HG02870 (cell line): ENCODE data around the gene FGFR4.

Experiments
- ATAC-seq: cut with Tn5 transposase; IDR thresholded peaks from one replicate; pipeline ENCODE4 v1.9.1; 2021; ENCODE audit warnings: mild to moderate bottlenecking, moderate library complexity; ENCODE audit not compliant: unreplicated experiment

Gene FGFR4

GRCh38 chr5:177131019-177131320 lies 44.3 kb downstream of the FGFR4 start:
- ATAC-seq = no peak

GRCh38 chr5:177131352-177132135 lies 44.8 kb downstream of the FGFR4 start:
- ATAC-seq = no peak

GRCh38 chr5:177132136-177133095 lies 45.7 kb downstream of the FGFR4 start:
- no peak for ATAC-seq

GRCh38 chr5:177133096-177133852 lies 46.6 kb downstream of the FGFR4 start, which contains the start of gene NSD1:
NSD1 (plus strand) TSS chr5:177133773; CDS start chr5:177135104, 1,331 bp downstream.
- ATAC-seq = peak; percentile 69

- peak; percentile 17 for ATAC-seq
Measured at GRCh38 chr5:177133853-177134696, 47.4 kb downstream of the FGFR4 start.

- no peak for ATAC-seq
Measured at GRCh38 chr5:177134697-177135225, 48.0 kb downstream of the FGFR4 start.

GRCh38 chr5:177140312-177140711 lies 53.6 kb downstream of the FGFR4 start:
- ATAC-seq = no peak

- ATAC-seq = no peak
Measured at GRCh38 chr5:177141496-177141895, 54.8 kb downstream of the FGFR4 start.

GRCh38 chr5:177142098-177142611 lies 55.4 kb downstream of the FGFR4 start:
- ATAC-seq = no peak

GRCh38 chr5:177142778-177143177 lies 56.1 kb downstream of the FGFR4 start:
- no peak for ATAC-seq

- no peak for ATAC-seq
Measured at GRCh38 chr5:177146891-177147638, 60.4 kb downstream of the FGFR4 start.
